Gastrocnemius medialis (tissue), 4 donors: ENCODE data around the gene ITPR1. TPM values are rescaled to one million over a fixed set of nuclear protein-coding genes. Genes with fewer than 3 reads are reported as not detected.

Experiments used
- ATAC-seq, 2 donors: fragments of 150-250 bp; one replicate each; pipeline ENCODE4 v1.9.1; 2016
- DNase-seq, 2 donors: peaks; one replicate each; pipeline ENCODE4 v3.0.0-alpha.2; 2019
- H3K27ac ChIP-seq, 4 donors: fragments of 200-600 bp; sonication (generic); 1 replicate in 1 of 4; 2 replicates in 3 of 4; pipeline ENCODE4 v1.5.1; 2016 to 2018; ENCODE audit warnings: mild to moderate bottlenecking in 2 of 4, moderate library complexity in 1 of 4
- H3K27me3 ChIP-seq, 3 donors: fragments of 200-600 bp; sonication (generic) in 2 of 3; 1 replicate in 1 of 3; 2 replicates in 2 of 3; pipeline versions ENCODE4 v1.5.1 to v1.6.0; 2016 to 2019; ENCODE audit warnings: mild to moderate bottlenecking in 1 of 3, moderate library complexity in 1 of 3
- H3K36me3 ChIP-seq, 2 donors: fragments of 200-600 bp; sonication (generic) in 1 of 2; one replicate each; pipeline ENCODE4 v1.5.1; 2017 to 2018
- H3K4me1 ChIP-seq, 2 donors: fragments of 200-600 bp; sonication (generic) in 1 of 2; one replicate each; pipeline ENCODE4 v1.5.1; 2016 to 2017; ENCODE audit warnings: mild to moderate bottlenecking in 2 of 2
- H3K4me3 ChIP-seq, 4 donors: fragments of 200-600 bp; sonication (generic) in 3 of 4; 1 replicate in 1 of 4; 2 replicates in 3 of 4; pipeline ENCODE4 v1.5.1; 2016 to 2019; ENCODE audit warnings: mild to moderate bottlenecking in 2 of 4
- H3K9me3 ChIP-seq, 3 donors: fragments of 200-600 bp; sonication (generic) in 2 of 3; 1 replicate in 1 of 3; 2 replicates in 2 of 3; pipeline ENCODE4 v1.5.1; 2016 to 2019
- POLR2A ChIP-seq, 2 donors: fragments of 450-650 bp; IDR thresholded peaks; one replicate each; pipeline ENCODE4 v1.6.1; 2017; ENCODE audit warnings: antibody characterized with exemption in 2 of 2, mild to moderate bottlenecking in 2 of 2, moderate library complexity in 2 of 2
- in situ Hi-C, 4 donors: fragments of 200-750 bp; cut with MboI; loops; one replicate each; pipeline versions ENCODE4 v1.15.0 to v1.8.0; 2017; ENCODE audit warnings: low sequenced_read_pairs in 4 of 4
- intact Hi-C: fragments of 100-400 bp; cut with DNase I; formaldehyde crosslinking; loops from one replicate; pipeline ENCODE4 v1.15.1; 2023; ENCODE audit warnings: low total_unique reads
- total RNA-seq, 4 donors: library from RNA; depleted of rRNA; stranded (reverse); fragments of >200 nt; gene quantifications; one replicate each; pipeline versions ENCODE4 v1.1.0 to v1.2.3, GENCODE V29; 2016
- TF ChIP-seq, protein P1 (sequence below), 5 experiments: fragments of 450-650 bp in 3 of 5; fragments of 200-600 bp in 2 of 5; sonication (generic) in 2 of 5; IDR thresholded peaks in 4 of 5; conservative IDR thresholded peaks in 1 of 5; 1 replicate in 4 of 5; 2 replicates in 1 of 5; pipeline ENCODE4 v1.5.1; 2016 to 2019; ENCODE audit warnings: antibody characterized with exemption in 5 of 5, mild to moderate bottlenecking in 3 of 5, moderate library complexity in 3 of 5

Gene ITPR1
- total RNA-seq, 4 donors from 2014 or later: 5.5 to 21.7 (median 11.3) TPM

- no peak overlapping the region for H3K4me3 ChIP-seq
- in situ Hi-C loops: no loop called here
- intact Hi-C loops: no loop called here
- ATAC-seq: no peak
- TF ChIP-seq POLR2A (IDR thresholded peaks at IDR 0.05): no peak
- TF ChIP-seq, protein P1, sequence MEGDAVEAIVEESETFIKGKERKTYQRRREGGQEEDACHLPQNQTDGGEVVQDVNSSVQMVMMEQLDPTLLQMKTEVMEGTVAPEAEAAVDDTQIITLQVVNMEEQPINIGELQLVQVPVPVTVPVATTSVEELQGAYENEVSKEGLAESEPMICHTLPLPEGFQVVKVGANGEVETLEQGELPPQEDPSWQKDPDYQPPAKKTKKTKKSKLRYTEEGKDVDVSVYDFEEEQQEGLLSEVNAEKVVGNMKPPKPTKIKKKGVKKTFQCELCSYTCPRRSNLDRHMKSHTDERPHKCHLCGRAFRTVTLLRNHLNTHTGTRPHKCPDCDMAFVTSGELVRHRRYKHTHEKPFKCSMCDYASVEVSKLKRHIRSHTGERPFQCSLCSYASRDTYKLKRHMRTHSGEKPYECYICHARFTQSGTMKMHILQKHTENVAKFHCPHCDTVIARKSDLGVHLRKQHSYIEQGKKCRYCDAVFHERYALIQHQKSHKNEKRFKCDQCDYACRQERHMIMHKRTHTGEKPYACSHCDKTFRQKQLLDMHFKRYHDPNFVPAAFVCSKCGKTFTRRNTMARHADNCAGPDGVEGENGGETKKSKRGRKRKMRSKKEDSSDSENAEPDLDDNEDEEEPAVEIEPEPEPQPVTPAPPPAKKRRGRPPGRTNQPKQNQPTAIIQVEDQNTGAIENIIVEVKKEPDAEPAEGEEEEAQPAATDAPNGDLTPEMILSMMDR (IDR thresholded peaks at IDR 0.05 in 4 of 5, conservative IDR thresholded peaks at IDR 0.05 in 1 of 5): no peak
- H3K27ac ChIP-seq: no peak overlapping the region
- H3K27me3 ChIP-seq: no peaks in the 10 kb centered on the region
- peaks cover 15% of the 10 kb centered on the region in 2 donors for H3K4me1 ChIP-seq
- DNase-seq: no peak
- H3K36me3 ChIP-seq: no peaks in the 10 kb centered on the region
- no peaks in the 10 kb centered on the region for H3K9me3 ChIP-seq
These were observed 304.1 kb downstream of the ITPR1 start for GRCh38 chr3:4797201-4797705.

GRCh38 chr3:4799266-4800256 lies 306.4 kb downstream of the ITPR1 start:
- Histone ChIP-seq H3K4me1 (peaks cover 15% of the 10 kb centered on the region in 2 donors), H3K27me3 (no peaks in the 10 kb centered on the region), H3K9me3 (no peaks in the 10 kb centered on the region), H3K36me3 (no peaks in the 10 kb centered on the region), H3K4me3 (no peak overlapping the region), H3K27ac (peak overlapping the region in 1 of 4 donors; percentile 23)
- peak; percentile 52 to 75 for ATAC-seq
- in situ Hi-C loops (no loop called here), intact Hi-C loops (no loop called here)
- TF ChIP-seq, protein P1 (IDR thresholded peaks at IDR 0.05 in 4 of 5, conservative IDR thresholded peaks at IDR 0.05 in 1 of 5): no peak
- no peak for TF ChIP-seq POLR2A (IDR thresholded peaks at IDR 0.05)
- no peak for DNase-seq

DNA sequence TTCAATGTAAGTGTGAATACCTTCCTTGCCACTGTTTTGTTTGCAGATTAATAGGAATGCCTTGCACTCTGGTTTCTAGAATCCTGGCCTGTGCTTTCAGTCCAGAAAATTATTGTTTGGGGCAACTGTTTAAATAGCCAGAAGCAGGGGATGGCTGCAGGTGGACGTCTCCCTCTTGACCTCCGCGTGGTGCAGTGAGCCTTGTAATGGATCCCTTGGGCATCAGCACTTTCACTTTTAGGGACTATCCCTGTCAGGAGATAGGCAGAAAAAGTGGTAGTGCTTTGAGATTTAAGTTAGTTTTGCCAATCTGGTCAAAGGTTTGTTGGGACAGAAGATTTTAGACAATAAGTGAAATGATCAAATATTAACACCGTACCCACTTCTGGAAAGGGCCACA lies 307.4 kb downstream of the ITPR1 start:
- Histone ChIP-seq H3K27me3 (no peaks in the 10 kb centered on the region), H3K9me3 (no peaks in the 10 kb centered on the region), H3K27ac (no peak overlapping the region), H3K4me3 (no peak overlapping the region), H3K36me3 (no peaks in the 10 kb centered on the region), H3K4me1 (peaks cover 15% of the 10 kb centered on the region in 2 donors)
- intact Hi-C loops (no loop called here), in situ Hi-C loops (no loop called here)
- ATAC-seq (peak in 1 of 2 donors; percentile 69), DNase-seq (peak in 1 of 2 donors; percentile 41)
- TF ChIP-seq, protein P1 (IDR thresholded peaks at IDR 0.05 in 4 of 5, conservative IDR thresholded peaks at IDR 0.05 in 1 of 5): no peak
- TF ChIP-seq POLR2A (IDR thresholded peaks at IDR 0.05): no peak

DNA sequence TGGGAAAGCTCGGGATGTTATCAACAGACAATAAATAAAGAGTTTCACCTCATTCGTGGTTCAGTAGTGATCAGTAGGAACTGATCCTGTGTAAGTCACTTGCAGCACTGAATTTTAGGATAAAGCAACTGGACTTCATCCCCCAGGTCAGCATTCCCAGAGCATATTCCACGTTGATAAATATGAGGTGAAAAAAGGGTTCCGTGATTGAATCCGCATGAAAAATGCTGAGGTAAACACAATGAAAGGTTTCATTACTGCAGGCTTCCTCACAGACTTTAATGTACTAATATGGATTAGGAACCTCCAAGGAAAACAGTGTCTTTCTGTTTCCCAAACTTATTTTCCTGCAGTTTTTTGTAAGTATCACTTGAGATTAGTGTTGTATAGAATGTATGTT lies 308.7 kb downstream of the ITPR1 start:
- Histone ChIP-seq H3K4me1 (peaks cover 15 to 17% of the 10 kb centered on the region in 2 donors), H3K36me3 (no peaks in the 10 kb centered on the region), H3K27ac (no peak overlapping the region), H3K9me3 (no peaks in the 10 kb centered on the region), H3K4me3 (no peak overlapping the region), H3K27me3 (no peaks in the 10 kb centered on the region)
- TF ChIP-seq, protein P1 (IDR thresholded peaks at IDR 0.05 in 4 of 5, conservative IDR thresholded peaks at IDR 0.05 in 1 of 5): no peak
- TF ChIP-seq POLR2A (IDR thresholded peaks at IDR 0.05): no peak
- intact Hi-C loops (no loop called here), in situ Hi-C loops (no loop called here)
- ATAC-seq (no peak), DNase-seq (no peak)
